Pancreas (tissue), 10 donors: ENCODE results near the gene SYT12. TPM values are rescaled to one million over a fixed set of nuclear protein-coding genes. Genes with fewer than 3 reads are reported as not detected.
A peak's percentile ranks its signal among the peaks of the same experiment; 100 is the strongest.

Experiments used
- ATAC-seq, 4 donors: fragments of 200-7000 bp; cut with Tn5 transposase; one replicate each; pipeline versions ENCODE4 v1.8.0 to v1.9.1; 2020; ENCODE audit warnings: mild to moderate bottlenecking in 4 of 4, moderate library complexity in 4 of 4
- DNase-seq, 6 donors: peaks; one replicate each; pipeline ENCODE4 v3.0.0-alpha.2; 2020
- FAIRE-seq: peaks from 2 replicates; lab custom pipeline; 2012; peaks lifted over from hg19 to GRCh38; lab: Jason Lieb, UNC
- H3K27ac ChIP-seq, 4 donors: fragments of 200-600 bp; sonication (generic); 1 replicate in 3 of 4; 2 replicates in 1 of 4; pipeline versions ENCODE4 v1.5.0 to v1.8.0; 2020
- H3K27me3 ChIP-seq, 4 donors: fragments of 200-600 bp; one replicate each; pipeline ENCODE4 v1.8.0; 2021
- H3K36me3 ChIP-seq, 3 donors: fragments of 200-600 bp; sonication (generic) in 1 of 3; one replicate each; pipeline versions ENCODE4 v1.5.0 to v1.8.0; 2020 to 2021
- H3K4me1 ChIP-seq, 3 donors: fragments of 200-600 bp; one replicate each; pipeline ENCODE4 v1.8.0; 2021
- H3K4me3 ChIP-seq, 4 donors: fragments of 200-600 bp; sonication (generic) in 2 of 4; one replicate each; pipeline versions ENCODE4 v1.5.0 to v1.8.0; 2020 to 2021
- H3K9me3 ChIP-seq, 4 donors: fragments of 200-600 bp; one replicate each; pipeline ENCODE4 v1.8.0; 2021
- WGBS, 2 donors: extraction: QIAGEN DNeasy Blood & Tissue Kit; methylation state at CpG; one replicate each; pipeline ENCODE4 v1.1.7; 2013; 5-methylcytosine and 5-hydroxymethylcytosine counted together
- intact Hi-C, 3 donors: fragments of 100-400 bp; cut with DNase I; formaldehyde crosslinking; loops; one replicate each; pipeline versions ENCODE4 v1.11.1 to v1.14.2; 2022
- polyA plus RNA-seq, 2 donors: library from polyadenylated mRNA; stranded (reverse); fragments of 200-250 nt; gene quantifications; one replicate each; pipeline ENCODE4 v1.2.3, GENCODE V29; 2013
- total RNA-seq, 6 donors: library from RNA; stranded (reverse); fragmentation: NEBNext Ultra II Directional in 4 of 6; extraction: Animal tissue kit (Norgen Biotek cat#: 25700) in 4 of 6; gene quantifications; one replicate each; pipeline versions ENCODE4 v1.2.1 to v1.2.4, GENCODE V29; 2021 to 2023
- TF ChIP-seq, protein P1 (sequence below), 4 donors: fragments of 200-600 bp; sonication (generic) in 3 of 4; IDR thresholded peaks; one replicate each; pipeline versions ENCODE4 v1.5.0 to v1.8.0; 2021; ENCODE audit warnings: antibody characterized with exemption in 4 of 4
- donor health status: healthy with polysubstance abuse.
- donor health status: DM: no; HTN: no; CAD: no; lungs with moderate emphysema.
- donor health status: DM: no; HTN: no; CAD: no.
- donor health status: control.
- donor health status: control.
- donor health status: Bipolar disorder and iron deficiency.
- donor health status: DM: yes; HTN: yes; CAD: no.
- donor health status: DM: no; HTN: no; CAD: no.
- donor health status: DM: no; HTN: no; CAD: no.
- donor health status: DM: yes; HTN: yes; CAD: no.

The SYT12 gene
- total and polyA plus RNA-seq, 8 donors = 0.19 to 2.6 (median 0.42) TPM

DNA sequence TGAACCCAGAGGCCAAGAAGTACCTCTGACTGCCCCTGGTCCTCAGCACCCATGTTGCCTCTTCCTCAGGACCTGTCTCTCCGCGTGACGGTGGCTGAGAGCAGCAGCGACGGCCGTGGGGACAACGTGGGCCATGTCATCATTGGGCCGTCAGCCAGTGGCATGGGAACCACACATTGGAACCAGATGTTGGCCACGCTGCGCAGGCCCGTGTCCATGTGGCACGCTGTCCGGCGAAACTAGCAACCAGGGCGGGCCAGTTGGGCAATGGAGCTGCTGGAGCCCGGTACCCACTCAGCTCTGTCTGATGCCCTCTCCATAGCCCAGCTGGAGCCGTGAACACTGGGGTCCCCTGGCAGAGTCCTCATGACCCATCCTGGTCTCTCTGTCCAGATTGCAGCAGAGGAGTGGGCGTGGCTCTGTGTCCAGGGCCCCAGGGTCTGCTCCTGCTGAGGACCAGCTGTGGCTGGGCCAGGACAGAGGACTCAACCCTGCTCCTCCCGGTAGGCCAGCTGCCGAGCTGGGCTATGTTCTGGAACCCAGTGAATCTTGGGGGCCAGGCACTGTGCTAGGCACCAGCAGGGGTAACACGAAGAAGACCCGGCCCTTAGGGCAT lies 25.7 kb downstream of the SYT12 start:
- Histone ChIP-seq H3K9me3 (no peaks in the 10 kb centered on the region), H3K27me3 (no peaks in the 10 kb centered on the region), H3K36me3 (no peaks in the 10 kb centered on the region), H3K4me3 (no peak overlapping the region), H3K4me1 (no peaks in the 10 kb centered on the region), H3K27ac (no peak overlapping the region)
- intact Hi-C loops = no loop called here
- 88 to 92% methylated on average over 22 of the region's 22 CpGs for WGBS, 2 donors
- FAIRE-seq (no peak), DNase-seq (no peak), ATAC-seq (no peak)
- TF ChIP-seq, protein P1, sequence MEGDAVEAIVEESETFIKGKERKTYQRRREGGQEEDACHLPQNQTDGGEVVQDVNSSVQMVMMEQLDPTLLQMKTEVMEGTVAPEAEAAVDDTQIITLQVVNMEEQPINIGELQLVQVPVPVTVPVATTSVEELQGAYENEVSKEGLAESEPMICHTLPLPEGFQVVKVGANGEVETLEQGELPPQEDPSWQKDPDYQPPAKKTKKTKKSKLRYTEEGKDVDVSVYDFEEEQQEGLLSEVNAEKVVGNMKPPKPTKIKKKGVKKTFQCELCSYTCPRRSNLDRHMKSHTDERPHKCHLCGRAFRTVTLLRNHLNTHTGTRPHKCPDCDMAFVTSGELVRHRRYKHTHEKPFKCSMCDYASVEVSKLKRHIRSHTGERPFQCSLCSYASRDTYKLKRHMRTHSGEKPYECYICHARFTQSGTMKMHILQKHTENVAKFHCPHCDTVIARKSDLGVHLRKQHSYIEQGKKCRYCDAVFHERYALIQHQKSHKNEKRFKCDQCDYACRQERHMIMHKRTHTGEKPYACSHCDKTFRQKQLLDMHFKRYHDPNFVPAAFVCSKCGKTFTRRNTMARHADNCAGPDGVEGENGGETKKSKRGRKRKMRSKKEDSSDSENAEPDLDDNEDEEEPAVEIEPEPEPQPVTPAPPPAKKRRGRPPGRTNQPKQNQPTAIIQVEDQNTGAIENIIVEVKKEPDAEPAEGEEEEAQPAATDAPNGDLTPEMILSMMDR (IDR thresholded peaks at IDR 0.05) = no peak

DNA sequence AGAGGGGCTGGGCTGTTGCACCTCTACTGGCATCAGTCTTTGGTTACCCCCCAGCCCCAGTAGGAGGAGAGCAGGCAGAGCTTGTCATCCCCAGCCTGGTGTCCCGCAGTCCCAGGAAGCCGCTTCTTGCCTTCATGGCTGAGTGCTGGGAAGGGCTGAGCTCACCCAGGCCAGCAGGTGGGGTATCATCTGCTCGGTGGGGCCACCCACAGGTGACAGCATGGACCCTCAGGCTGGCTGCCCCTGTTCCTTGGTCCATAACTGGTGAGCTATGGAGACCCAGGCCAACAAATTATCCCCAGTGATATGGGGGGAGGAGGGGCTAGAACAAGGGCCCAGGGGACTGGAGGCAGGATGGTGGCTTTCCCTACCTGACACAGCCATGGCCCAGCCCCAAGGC lies 27.2 kb downstream of the SYT12 start:
- Histone ChIP-seq H3K27ac (no peak overlapping the region), H3K27me3 (no peaks in the 10 kb centered on the region), H3K4me3 (no peak overlapping the region), H3K36me3 (no peaks in the 10 kb centered on the region), H3K4me1 (peaks cover 7 to 10% (median 9%) of the 10 kb centered on the region in 3 donors), H3K9me3 (no peaks in the 10 kb centered on the region)
- FAIRE-seq (no peak), DNase-seq (peak in 1 of 6 donors; percentile 57), ATAC-seq (no peak)
- 84 to 91% methylated on average over 3 of the region's 3 CpGs for WGBS, 2 donors
- TF ChIP-seq, protein P1 (IDR thresholded peaks at IDR 0.05) = no peak
- intact Hi-C loops = no loop called here

DNA sequence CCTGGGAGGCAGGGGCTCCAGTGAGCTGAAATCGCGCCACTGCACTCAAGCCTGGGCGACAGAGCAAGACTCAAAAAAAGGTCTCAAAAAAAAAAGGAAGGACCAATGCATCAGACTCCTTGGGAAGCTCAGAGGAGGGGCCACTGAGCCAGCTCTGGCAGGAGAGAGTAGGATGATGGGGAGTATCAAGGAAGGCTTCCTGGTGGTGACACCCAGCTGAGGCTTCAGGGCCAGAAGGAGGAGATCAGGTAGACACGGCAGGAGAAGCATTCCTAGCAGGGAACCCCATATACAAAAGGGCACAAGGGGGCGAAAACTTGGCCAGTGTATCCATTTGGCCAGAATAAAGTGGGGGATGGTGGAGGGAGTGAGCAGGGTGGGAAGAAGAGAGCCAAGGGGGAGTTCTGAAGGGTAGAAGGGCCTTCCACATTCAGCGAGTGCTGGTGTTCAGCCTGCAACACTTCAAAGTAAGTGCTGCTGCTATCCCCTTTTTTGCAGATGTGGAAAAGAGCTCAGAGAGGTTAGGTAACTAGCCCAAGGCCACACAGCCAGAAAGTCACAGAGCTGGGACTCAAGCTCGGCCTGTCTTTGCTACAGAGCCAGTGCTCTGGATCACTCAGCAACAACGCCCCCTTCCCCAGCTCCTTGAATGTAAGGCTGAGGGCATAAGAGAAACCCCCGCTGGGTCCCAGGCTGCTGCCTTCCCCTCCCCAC lies 28.4 kb downstream of the SYT12 start:
- H3K27me3 ChIP-seq = no peaks in the 10 kb centered on the region
- 85 to 90% methylated on average over 9 of the region's 9 CpGs for WGBS, 2 donors
- FAIRE-seq = no peak
- H3K9me3 ChIP-seq = no peaks in the 10 kb centered on the region
- H3K36me3 ChIP-seq = no peaks in the 10 kb centered on the region
- intact Hi-C loops = no loop called here
- H3K4me1 ChIP-seq = peaks cover 18 to 22% (median 19%) of the 10 kb centered on the region in 3 donors
- no peak overlapping the region for H3K4me3 ChIP-seq
- DNase-seq = no peak
- TF ChIP-seq, protein P1 (IDR thresholded peaks at IDR 0.05) = no peak
- ATAC-seq = no peak
- H3K27ac ChIP-seq = no peak overlapping the region

DNA sequence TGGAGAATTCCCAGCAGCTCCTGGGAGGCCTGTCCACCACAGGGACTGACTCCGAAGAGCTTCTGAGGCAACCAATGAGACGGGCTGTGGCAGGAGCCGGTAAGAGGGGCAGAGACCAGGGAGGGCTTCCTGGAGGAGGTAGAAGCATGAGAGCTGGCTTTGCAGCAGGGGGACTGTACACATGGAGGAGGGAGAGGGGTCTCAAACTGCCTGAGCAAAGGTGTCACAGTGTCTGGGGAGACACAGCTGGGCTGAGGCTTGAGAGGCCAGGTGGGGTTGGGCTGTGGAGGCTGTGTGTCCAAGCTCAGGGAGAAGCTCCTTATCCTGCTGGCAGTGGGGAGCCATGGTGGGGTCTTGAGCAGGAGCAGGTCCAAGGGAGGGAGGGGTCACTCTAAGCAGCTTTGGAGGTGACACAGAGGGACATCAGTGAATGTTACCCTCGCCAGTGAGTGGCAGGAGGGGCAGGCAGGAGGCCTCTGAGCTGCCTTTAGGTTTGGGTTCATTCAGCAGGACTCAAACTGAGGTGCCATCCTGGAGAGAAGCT lies 29.1 kb downstream of the SYT12 start:
- Histone ChIP-seq H3K4me3 (no peak overlapping the region), H3K4me1 (peaks cover 19 to 23% (median 20%) of the 10 kb centered on the region in 3 donors), H3K27ac (no peak overlapping the region), H3K9me3 (no peaks in the 10 kb centered on the region), H3K36me3 (no peaks in the 10 kb centered on the region), H3K27me3 (no peaks in the 10 kb centered on the region)
- no peak for ATAC-seq
- TF ChIP-seq, protein P1 (IDR thresholded peaks at IDR 0.05) = no peak
- no peak for DNase-seq
- 87 to 88% methylated on average over 4 of the region's 4 CpGs for WGBS, 2 donors
- no peak for FAIRE-seq
- intact Hi-C loops = no loop called here
